SHP77 (cell line): ENCODE data around the gene HPN.
"Not testable (repeated sequence)": the region's sequence is repeated elsewhere in the genome, so short reads cannot be mapped to it uniquely, and the experiment has no call there.

ENCODE experiments used
- DNase-seq, 2 experiments: peaks; one replicate each; lab custom pipeline; 2025; lab: John Stamatoyannopoulos, UW

Gene HPN

DNA sequence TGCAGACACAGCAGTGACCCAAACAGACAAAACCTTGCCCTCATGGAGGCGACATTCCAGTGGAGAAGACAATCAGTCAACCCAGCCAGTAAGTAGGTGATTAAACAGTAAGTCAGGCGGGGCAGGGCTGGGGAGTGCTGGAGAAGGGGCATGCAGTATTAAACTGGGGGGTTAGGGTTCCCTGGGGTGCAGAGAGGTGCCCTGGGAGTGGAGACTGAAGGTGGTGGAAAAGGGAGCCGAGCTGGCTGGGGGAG, 42.9 kb downstream of the HPN start:
- DNase-seq = no peak

DNA sequence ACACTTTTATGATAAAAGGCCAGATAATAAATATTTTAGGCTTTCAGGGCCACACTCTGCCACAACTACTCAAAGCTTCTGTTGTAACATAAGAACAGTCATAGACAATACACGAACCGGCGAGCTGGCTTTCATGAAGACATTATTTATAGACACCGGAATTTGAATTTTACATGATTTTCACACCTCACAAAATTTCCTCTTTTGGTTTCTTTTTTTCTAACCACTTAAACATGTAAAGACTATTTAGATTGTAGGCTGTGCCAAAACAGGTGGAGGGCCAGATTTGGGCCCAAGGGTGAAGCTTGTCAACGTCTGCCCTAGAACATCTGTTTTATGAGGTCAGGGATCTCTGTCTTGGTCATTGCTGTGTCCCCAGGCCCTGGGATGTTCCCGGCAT, 44.4 kb downstream of the HPN start:
- DNase-seq = no peak

DNA sequence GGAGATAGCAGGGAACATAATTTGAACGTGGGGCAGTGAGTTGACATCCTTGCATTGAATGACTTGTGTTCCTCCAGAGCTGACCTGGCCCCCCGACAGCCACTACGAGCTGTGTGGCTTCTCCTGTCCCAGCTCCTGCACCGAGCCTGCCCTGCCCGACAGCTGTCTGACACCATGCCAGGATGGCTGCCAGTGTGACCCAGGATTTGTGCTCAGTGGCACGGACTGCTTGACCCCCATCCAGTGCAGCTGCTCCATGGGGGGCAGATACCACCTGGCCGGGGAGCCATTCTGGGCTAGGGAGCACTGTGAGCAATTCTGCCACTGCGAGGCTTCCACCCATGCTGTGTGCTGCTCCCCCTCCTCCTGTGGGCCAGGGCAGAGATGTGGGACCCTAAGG, 44.9 kb downstream of the HPN start:
- DNase-seq = no peak

DNA sequence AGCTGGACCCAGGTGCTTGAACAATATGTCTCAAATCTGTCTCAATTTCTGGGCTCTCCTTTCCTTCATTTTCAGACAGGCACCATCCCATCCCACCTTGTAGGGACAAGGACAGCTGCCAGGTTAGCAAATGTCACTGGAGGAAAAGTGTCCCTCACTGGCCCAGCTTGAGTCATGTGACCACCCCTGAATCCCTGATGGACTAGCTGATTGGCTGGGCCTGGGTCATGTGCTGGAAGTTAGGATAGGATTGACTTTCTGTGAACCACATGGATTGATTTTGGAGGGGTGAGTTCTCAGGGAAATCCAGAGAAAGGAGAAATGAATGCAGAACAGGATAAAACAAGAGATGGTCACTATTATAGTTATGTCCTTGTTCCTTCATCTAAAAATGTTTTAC, 45.9 kb downstream of the HPN start:
- DNase-seq = no peak

DNA sequence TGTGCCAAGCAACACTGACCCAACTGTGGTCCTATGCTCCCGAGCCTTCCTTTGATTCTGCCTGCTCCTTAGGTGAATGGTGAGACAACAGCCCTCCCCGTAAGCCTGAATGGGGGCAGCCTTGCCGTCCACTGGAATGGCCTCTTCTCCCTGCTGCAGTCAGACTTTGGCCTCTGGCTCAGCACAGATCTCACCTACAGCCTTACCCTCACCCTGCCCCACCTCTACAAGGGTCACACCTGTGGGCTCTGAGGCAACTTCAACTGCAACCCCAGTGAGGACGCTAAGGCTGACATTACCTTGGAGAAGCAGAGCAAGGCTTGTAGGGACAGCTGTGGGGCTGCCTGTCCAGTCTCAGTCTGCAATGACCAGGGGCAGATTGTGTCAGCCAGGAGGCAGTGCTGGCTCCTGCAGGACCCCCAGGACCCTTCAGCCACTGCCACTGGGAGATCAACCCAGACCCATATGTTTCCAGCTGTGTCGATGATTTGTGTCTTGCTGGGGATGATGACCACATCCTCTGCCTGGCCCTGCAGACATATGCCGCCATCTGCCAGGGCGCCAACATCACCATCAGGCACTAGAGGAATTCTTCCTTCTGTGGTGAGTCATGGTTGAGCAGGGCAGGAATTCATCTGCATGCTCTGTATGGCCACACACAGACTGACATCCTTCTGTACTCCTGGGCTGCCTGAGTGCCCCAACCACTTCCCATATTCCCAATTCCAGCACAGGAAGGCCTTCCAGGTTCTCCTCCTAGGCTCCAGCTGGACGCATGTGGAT, 46.8 kb downstream of the HPN start:
- DNase-seq = no peak

DNA sequence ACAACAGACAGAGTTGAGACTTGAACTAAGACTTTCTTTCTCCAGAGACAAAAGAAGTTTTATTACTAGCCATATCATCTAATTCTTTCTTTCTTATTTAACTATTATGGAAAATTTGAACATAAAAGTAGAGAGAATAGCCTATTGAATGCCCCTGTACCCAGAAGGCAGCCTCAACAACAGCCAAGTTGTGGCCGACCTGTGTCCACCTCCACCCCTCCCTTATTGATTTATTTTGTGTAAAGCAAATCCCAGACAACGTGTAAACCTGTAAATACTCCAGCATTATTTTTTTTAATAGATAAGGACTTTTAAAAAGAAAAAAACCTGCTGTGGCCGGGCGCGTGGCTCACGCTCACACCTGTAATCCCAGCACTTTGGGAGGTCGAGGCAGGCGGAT, 48.0 kb downstream of the HPN start:
- DNase-seq = no peak

DNA sequence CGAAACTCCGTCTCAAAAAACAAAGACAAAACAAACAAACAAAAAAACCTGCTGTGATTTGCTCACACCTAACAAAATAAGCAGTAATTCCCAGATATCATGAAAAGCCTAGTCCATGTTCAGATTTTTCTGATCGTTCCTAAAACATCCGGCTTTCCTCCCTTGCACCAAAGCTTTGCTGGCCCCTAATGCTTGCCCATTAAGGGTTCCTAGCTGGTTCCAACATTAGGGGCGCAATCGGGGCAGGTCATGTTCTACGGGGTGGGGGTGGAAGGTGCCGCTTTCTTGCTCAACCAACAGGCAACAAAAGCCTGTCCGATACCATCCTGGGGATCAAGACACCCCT, 48.6 kb downstream of the HPN start:
- no peak for DNase-seq

DNA sequence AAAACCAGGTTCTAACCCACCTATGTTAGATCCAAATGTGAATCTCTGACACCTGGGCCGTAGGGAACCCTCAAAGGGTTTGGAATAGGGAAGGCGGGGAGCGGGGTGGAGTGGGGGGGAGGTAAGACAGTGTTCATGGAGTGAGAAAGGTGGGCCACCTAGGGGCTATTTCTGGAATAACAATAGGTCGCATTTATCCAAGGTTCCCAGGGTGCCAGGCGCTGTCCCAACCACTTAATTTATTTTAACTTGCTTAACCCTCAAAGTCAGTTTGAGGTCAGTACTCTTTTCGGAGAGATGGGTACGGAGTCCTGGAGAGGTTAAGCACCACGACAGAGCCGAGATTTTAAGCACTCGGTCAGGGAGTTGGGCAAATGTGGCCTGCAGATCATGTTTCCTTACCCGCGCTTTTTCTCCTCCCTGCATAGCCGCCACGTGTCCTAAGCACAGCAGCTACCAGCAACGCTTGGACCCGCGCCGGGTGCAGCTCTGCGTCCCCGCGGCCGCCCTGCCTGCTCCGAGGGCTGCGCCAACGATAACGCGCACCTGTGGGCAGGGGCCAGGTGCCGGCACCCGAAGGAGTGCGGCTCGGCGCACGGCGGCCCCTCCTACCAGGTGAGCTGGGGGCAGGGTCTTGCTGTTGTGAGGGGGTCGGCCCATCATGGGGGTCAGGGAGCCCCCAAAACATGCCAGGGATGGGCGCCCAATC, 49.1 kb downstream of the HPN start:
- peak; percentile 34 to 49 for DNase-seq

DNA sequence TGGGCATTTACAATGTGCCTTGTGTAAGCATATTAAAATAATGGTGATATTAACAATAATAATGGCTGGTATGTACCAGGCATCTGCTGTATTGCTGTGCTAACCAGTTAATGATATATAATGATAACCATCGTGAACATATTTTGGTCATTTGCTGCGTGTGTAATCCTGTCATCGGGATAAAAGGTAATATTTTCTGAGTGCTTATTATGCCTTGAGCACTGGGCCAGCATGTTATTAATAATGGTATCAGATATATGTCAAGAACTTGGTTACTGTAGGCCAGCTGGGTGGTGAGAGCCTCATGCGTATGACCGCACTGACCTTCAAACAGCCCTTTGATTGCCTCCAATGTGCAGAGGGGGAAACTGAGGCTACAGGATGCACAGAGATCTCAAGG, 51.9 kb downstream of the HPN start:
- DNase-seq = no peak

DNA sequence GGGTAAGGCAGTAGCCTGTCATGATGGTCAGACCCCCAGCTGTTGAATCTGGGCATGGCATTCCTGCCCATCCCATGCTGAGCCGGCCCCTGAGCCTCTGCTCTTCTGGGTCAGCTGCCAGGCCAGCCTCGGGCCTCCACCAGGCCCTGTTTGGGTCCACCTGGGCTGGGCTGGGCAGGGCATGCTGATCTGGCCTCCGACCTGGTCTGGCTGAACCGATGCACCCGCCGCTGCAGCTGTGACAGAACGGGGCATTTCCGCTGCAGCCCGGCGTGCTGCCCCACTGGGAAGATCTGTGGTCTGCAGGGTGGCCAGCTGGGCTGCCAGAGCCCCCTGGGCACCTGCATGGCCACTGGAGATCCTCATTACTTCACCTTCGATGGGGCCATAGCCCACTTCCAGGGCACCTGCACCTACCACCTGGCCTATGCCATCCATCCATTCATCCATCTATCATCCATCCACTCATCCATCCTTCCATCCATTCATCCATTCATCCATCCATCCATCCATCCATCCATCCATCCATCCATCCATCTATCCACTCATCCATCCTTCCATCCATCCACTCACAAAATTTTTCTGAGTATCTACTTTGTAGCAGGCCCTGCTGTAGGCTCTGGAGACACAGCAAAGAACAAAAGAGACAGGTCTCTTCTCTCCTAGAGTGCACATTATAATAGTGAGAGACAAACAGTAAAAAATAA, 52.6 kb downstream of the HPN start:
- DNase-seq = no peak

DNA sequence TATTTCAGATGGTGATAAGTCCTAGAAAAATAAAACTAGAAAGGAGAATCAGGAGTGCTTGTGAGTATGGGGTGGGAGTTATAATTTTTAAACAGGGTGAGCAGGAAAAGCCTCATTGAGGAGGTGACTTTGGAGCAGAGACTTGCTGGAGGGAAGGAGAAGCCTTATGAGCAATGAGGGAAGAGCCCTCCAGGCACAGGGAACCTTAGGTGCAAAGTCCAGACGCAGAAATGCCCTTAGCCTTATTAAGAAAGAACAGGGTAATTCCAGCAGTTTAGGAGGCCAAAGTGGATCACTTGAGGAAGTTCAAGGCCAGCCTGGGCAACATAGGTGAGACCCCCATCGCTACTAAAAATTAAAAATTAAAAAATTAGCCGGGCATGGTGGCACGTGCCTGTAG, 53.1 kb downstream of the HPN start:
- no peak for DNase-seq

DNA sequence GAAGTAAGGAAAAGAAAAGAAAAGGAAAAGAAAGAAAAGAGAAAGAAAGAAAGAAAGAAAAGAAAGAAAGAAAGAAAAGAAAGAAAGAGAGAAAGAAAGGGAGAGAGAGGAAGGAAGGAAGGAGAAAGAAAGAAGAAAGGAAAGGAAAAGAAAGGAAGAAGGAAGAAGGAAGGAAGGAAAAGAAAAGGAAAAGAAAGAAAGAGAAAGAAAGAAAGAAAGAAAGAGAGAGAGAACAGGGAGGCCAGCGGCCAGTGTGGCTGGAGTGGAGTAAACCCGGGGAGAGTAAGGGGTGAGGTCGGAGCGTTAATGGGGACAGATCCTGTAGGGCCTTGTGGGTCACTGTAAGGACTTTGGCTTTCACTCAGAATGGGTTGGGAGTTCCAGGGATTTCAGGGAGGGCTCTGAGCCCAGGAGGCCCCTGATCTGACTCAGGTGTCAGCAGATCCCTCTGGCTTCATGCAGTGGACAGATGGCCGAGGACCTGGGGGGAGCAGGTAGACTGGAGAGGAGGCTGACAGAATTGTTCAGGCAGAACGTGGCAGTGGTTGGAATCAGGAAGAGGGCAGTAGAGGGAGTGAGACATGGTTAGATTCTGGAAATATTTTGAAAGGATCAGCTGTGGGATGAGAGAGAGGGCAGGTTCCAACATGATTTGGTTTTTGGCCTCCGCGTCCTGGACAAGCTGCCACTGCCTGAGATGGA, 54.3 kb downstream of the HPN start:
- no peak for DNase-seq

DNA sequence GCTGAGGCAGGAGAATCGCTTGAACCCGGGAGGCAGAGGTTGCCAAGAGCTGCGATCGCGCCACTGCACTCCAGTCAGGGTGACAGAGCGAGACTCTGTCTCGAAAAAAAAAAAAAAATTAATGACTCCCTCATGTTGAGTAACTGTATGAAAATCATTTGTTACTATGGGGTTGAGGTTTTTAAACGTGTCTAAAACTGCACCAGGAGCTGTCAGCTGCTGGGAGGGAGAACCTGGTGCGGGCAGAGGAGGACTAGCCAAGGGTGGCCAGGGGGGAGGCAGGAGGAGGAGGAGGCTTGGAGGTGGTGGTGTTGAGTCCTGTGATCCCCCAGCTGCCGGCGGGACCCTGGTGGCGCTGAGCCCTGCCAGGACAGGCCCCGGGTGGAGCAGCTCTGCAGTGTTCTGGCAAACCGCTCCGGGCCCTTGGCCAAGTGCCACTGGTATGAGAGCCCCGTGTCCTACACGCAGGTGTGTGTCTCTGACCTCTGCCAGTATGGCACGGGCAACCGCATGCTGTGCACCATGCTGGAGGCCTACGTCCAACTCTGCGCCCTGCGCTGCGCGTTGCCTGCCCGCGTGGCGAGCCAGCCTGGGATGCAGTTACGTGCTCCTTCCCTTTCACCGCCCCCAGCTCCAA, 57.0 kb downstream of the HPN start:
- no peak for DNase-seq

DNA sequence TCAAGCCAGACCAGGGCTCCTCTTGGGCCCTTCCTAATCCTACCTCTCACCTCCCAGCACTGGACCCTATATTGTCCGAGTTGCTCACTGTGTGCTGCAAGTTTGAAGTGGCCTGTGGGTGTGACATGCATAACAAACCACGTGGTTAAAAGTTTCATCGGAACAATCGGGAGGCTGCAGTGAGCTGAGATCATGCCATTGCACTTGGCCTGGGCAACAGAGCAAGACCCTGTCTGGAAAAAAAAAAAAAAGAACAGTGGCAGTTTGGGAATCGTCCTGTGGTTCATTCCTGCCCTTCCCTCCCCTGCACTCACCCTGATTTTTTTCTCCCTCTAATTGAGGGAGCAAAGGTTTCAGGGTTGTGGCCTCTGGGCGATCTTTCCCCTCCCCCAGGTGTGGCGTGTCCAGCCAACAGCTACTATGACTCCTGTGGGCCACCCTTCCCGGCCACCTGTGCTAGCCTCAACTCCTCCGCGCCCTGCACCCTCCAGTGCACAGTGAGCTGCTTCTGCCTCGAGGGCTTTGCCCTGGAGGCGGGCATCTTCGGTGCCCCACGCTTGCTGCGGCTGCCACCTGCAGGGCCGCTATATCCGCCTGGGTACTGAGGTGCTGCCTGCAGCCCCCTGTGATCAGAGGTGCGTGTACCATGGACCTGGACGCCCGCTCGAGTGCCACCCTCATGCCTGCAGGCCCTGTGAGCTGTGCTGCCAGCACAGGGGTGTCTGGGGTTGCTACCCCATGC, 57.8 kb downstream of the HPN start:
- no peak for DNase-seq

DNA sequence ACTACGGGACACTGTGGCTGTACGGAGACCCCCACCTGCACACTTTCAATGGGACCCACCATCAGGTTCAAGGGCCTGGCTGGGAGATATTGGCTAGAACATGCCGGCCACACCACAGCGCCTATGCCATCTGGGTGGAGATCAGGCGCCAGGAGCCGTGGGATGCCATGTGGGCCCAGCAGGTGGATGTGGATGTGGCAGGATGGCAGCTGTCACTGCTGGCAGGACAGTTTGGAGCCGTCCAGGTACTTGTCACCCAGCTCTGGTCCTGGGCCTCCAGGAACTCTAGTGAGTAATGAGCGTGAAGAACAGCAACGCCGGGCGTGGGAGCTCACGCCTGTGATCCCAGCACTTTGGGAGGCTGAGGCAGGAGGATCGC, 58.4 kb downstream of the HPN start:
- no peak for DNase-seq

DNA sequence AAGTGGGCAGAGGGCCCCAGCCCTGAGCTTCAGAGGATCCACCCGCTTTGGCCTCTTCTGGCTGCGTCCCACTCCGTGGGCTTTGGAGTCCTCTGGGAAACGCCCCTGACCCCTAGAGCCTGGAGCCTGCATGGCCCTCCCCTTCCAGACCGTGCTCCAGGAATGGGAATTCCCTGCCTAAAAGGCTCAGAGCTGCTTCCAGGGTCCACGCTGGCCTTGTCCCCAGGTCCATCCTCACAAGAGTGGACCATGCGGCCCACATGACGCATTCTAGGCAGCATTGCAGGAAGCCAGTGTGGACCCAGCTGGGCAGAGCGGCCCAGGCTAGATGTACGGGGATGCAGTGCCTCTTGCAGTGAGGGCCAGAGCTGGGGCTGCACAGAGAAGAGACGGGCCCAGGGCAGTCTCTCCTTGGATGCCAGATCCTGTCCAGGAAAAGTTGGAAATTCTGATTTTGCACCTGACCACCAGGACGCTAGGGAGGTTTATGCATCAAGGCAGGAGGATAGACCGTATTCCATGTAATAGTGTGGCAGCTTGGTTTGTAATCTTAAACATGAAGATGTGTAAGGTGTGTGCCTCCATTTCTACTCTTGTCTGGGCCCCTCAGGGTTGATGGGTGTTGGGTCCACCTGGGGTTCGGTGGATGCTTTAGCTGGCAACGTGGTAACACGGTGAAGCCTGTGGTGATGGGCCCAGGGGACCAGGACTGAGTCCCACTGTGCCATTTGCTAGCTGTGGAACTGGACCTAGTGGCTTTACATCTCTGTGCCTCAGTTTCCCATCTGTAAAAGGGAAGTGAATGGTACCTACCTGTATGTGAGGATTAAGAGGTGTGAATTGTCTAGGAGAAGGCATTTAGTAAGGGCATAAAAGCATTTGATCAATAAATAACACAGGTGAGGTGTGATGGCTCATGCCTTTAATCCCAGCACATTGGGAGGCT, 59.3 kb downstream of the HPN start:
- DNase-seq = no peak

DNA sequence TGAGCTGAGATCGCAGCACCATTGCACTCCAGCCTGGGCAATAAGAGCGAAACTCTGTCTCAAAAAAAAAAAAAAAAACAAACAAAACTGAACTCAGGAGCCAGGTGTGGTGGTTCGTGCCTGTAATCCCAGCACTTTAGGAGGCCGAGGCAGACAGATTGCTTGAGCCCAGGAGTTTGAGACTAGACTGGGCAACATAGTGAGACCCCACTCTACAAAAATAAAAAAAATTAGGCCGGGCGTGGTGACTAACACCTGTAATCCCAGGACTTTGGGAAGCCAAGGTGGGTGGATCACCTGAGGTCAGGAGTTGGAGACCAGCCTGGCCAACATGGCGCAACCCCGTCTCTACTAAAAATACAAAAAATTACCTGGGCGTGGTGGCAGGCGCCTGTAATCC, 60.4 kb downstream of the HPN start:
- not testable (repeated sequence) for DNase-seq

DNA sequence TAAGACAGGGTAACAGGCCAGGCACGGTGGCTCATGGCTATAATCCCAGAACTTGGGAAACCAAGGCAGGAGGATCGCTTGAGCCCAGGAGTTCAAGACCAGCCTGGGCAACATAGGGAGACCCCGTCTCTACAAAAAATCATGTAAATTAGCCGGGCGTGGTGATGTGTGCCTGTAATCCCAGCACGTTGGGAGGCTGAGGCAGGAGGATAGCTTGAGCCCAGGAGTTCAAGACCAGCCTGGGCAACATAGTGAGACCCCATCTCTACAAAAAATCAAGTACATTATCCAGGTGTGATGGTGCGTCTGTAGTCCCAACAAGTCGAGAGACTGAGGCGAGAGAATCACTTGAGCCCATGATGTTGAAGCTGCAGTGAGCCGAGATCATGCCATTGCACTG, 62.1 kb downstream of the HPN start:
- DNase-seq = not testable (repeated sequence)

DNA sequence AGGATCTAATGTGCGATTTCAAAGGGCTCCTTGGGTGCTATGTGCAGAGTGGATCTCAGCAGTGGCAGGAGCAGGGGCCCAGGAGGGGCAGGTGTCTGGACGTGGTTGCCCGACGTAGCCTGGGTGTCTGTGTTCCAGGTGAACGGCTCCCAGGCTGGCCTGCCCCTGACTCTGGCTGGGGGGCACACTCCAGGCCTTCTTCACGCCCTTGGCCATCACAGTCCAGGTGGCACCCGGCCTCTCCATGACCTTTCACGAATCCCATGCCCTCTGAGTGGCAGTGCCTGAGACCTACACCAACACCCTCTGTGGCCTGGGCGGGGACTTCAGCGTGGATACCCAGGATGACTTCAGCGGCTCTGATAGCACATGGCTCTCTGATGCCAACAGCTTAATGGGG, 62.8 kb downstream of the HPN start:
- no peak for DNase-seq

DNA sequence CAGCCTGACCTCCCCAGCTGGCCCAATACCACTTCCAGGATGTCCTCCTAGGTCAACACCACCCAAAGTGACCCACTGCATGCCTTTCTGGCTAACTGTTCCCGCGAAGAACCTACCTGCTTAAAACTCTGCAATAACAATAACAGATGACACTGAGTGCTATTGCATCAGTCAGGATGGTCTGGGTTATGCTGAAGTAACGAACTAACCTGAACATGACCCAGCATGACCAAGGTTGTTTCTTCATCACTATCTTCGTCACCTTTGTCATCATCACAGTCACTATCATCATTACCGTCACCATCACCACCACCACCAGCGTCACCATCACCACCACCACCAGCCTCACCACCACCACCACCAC, 63.5 kb downstream of the HPN start:
- no peak for DNase-seq
